SK-N-SH treated with all-trans-retinoic acid at 6 μM for 48 hours (cell line): ENCODE data around the gene C1orf198.

Source experiments
- ARNTL ChIP-seq: fragments of 450-650 bp; formaldehyde crosslinking; IDR thresholded peaks from 2 replicates; pipeline ENCODE4 v1.5.0; 2020; ENCODE audit warnings: low read depth, mild to moderate bottlenecking, moderate library complexity, borderline replicate concordance
- ZNF8 ChIP-seq: fragments of 450-650 bp; formaldehyde crosslinking; IDR thresholded peaks from 2 replicates; pipeline ENCODE4 v1.5.0; 2020; ENCODE audit warnings: mild to moderate bottlenecking, moderate library complexity

- TF ChIP-seq ZNF8 (CRISPR knock-in tag) (no peak), ARNTL (no peak)
Observed at GRCh38 chr1:230876660-230877059, 8.3 kb upstream of the C1orf198 start.
